PFSK-1 (cell line): ENCODE measurements around the gene INPP4B.

Experiments
- FOXP2 ChIP-seq: optimal IDR thresholded peaks from 2 replicates; pipeline ENCODE3; 2011; ENCODE audit warnings: borderline replicate concordance, control low read depth, inconsistent platforms; ENCODE audit not compliant: insufficient read depth; ENCODE audit errors: extremely low read length, extremely low read depth
- POLR2AphosphoS5 ChIP-seq: IDR thresholded peaks from 2 replicates; pipeline ENCODE4 v1.6.1; 2012; ENCODE audit warnings: low read depth, mild to moderate bottlenecking, control low read depth, low read length, moderate library complexity
- SIN3A ChIP-seq: IDR thresholded peaks from 2 replicates; pipeline ENCODE4 v1.6.1; 2012; ENCODE audit warnings: mild to moderate bottlenecking, low read length, moderate library complexity, borderline replicate concordance; ENCODE audit not compliant: insufficient read depth
- TAF1 ChIP-seq: IDR thresholded peaks from 2 replicates; pipeline ENCODE4 v1.6.1; 2012; ENCODE audit warnings: low read length, control low read depth, borderline replicate concordance; ENCODE audit not compliant: insufficient read depth
- TF ChIP-seq, protein P1 (sequence below), 2 experiments: IDR thresholded peaks; 2 replicates each; pipeline versions ENCODE4 v1.6.1 to v1.8.0; 2011 to 2012; ENCODE audit warnings: low read depth in 2 of 2, low read length in 2 of 2, control low read depth in 1 of 2, inconsistent platforms in 1 of 2, mild to moderate bottlenecking in 1 of 2, moderate library complexity in 1 of 2; ENCODE audit not compliant: insufficient read depth in 1 of 2

DNA sequence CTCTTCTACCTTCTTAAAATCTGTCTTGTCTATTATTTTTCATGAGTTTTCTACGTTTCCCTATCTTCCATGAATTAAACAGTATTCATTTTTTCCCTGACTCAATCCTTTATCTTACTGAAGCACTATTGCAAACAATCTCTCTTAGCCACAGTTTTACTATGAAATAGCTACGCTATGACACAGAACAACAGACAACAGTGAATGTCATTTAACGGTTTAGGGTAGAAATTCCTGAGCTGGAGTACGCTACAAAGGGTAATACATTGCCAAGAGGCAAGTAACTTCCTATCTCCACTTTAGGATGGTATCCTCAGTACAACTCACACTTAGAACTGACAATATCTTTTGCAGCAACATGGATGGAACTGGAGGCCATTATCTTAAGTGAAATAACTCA is 552.6 kb downstream of the INPP4B start:
- no peak for TF ChIP-seq TAF1
- TF ChIP-seq POLR2AphosphoS5: no peak
- TF ChIP-seq FOXP2: no peak
- TF ChIP-seq, protein P1, sequence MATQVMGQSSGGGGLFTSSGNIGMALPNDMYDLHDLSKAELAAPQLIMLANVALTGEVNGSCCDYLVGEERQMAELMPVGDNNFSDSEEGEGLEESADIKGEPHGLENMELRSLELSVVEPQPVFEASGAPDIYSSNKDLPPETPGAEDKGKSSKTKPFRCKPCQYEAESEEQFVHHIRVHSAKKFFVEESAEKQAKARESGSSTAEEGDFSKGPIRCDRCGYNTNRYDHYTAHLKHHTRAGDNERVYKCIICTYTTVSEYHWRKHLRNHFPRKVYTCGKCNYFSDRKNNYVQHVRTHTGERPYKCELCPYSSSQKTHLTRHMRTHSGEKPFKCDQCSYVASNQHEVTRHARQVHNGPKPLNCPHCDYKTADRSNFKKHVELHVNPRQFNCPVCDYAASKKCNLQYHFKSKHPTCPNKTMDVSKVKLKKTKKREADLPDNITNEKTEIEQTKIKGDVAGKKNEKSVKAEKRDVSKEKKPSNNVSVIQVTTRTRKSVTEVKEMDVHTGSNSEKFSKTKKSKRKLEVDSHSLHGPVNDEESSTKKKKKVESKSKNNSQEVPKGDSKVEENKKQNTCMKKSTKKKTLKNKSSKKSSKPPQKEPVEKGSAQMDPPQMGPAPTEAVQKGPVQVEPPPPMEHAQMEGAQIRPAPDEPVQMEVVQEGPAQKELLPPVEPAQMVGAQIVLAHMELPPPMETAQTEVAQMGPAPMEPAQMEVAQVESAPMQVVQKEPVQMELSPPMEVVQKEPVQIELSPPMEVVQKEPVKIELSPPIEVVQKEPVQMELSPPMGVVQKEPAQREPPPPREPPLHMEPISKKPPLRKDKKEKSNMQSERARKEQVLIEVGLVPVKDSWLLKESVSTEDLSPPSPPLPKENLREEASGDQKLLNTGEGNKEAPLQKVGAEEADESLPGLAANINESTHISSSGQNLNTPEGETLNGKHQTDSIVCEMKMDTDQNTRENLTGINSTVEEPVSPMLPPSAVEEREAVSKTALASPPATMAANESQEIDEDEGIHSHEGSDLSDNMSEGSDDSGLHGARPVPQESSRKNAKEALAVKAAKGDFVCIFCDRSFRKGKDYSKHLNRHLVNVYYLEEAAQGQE (IDR thresholded peaks at IDR 0.05; ENCODE audit: insufficient read depth in 1 of 2, low read depth in 2 of 2, low read length in 2 of 2): no peak
- TF ChIP-seq SIN3A: no peak
